ENCODE measurements around the gene FGF12.

Gene FGF12

GRCh38 chr3:192207651-192208050 lies 519.7 kb downstream of the FGF12 start:
- H3K36me3 ChIP-seq (ENCODE audit: control insufficient read depth, low read length), result no peaks in the 10 kb centered on the region
- H3K9me2 ChIP-seq (replicated peaks; ENCODE audit: control insufficient read depth, low read length), result no peaks in the 10 kb centered on the region
- TF ChIP-seq EZH2phosphoT487 (IDR thresholded peaks at IDR 0.05; ENCODE audit: borderline replicate concordance, low read length) (no peak), CTCF (IDR thresholded peaks at IDR 0.05; ENCODE audit: low read depth, low read length, poor library complexity, severe bottlenecking) (no peak)
- H3K27ac ChIP-seq (ENCODE audit: low read depth, low read length), result no peak overlapping the region
- no peaks in the 10 kb centered on the region for H3K9me3 ChIP-seq (ENCODE audit: control insufficient read depth, insufficient read depth, low read length)
- H3K79me2 ChIP-seq (ENCODE audit: control insufficient read depth, low read length), result no peaks in the 10 kb centered on the region
- no peaks in the 10 kb centered on the region for H4K20me1 ChIP-seq (ENCODE audit: control insufficient read depth, insufficient read depth, low read depth, low read length)
- H3F3A ChIP-seq (ENCODE audit: control insufficient read depth, insufficient read depth), result no peaks in the 10 kb centered on the region
- H3K4me1 ChIP-seq (ENCODE audit: control insufficient read depth, low read length), result no peaks in the 10 kb centered on the region
- H3K4me2 ChIP-seq (ENCODE audit: low read length), result no peak overlapping the region
- no peaks in the 10 kb centered on the region for H3K27me3 ChIP-seq (ENCODE audit: control insufficient read depth, low read length)
- no peak overlapping the region for H3K4me3 ChIP-seq (ENCODE audit: low read length)

DNA sequence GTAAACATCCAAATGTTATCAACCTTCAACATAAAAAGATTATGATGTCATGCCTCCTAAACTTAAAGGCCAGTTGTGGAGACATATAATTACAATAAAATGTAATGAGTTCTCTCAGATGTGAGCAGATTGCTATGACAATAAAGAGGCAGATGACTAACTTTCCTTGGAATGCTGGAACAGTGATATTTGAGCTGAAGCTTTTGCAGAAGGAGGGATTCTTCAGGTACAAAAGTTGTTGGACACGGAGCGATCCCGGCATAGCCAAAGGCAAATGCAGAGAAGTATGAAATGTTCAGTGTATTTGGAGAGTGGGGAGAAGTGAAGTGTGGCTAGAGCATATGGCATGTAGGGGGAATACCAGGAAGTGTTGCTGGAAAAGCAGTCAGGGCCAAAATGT lies 520.1 kb downstream of the FGF12 start:
- Histone ChIP-seq H4K20me1 (ENCODE audit: control insufficient read depth, insufficient read depth, low read depth, low read length) (no peaks in the 10 kb centered on the region), H3K4me3 (ENCODE audit: low read length) (no peak overlapping the region), H3K4me1 (ENCODE audit: control insufficient read depth, low read length) (no peaks in the 10 kb centered on the region), H3K27ac (ENCODE audit: low read depth, low read length) (no peak overlapping the region), H3K9me2 (replicated peaks; ENCODE audit: control insufficient read depth, low read length) (no peaks in the 10 kb centered on the region), H3K9me3 (ENCODE audit: control insufficient read depth, insufficient read depth, low read length) (no peaks in the 10 kb centered on the region), H3K4me2 (ENCODE audit: low read length) (no peak overlapping the region), H3K36me3 (ENCODE audit: control insufficient read depth, low read length) (no peaks in the 10 kb centered on the region), H3F3A (ENCODE audit: control insufficient read depth, insufficient read depth) (no peaks in the 10 kb centered on the region), H3K79me2 (ENCODE audit: control insufficient read depth, low read length) (no peaks in the 10 kb centered on the region), H3K27me3 (ENCODE audit: control insufficient read depth, low read length) (no peaks in the 10 kb centered on the region)
- TF ChIP-seq EZH2phosphoT487 (IDR thresholded peaks at IDR 0.05; ENCODE audit: borderline replicate concordance, low read length) (no peak), CTCF (IDR thresholded peaks at IDR 0.05; ENCODE audit: low read depth, low read length, poor library complexity, severe bottlenecking) (no peak)

- no peak overlapping the region for H3K4me2 ChIP-seq (ENCODE audit: low read length)
- no peaks in the 10 kb centered on the region for H3K9me2 ChIP-seq (replicated peaks; ENCODE audit: control insufficient read depth, low read length)
- TF ChIP-seq EZH2phosphoT487 (IDR thresholded peaks at IDR 0.05; ENCODE audit: borderline replicate concordance, low read length), result no peak
- no peak for TF ChIP-seq CTCF (IDR thresholded peaks at IDR 0.05; ENCODE audit: low read depth, low read length, poor library complexity, severe bottlenecking)
- H3K27me3 ChIP-seq (ENCODE audit: control insufficient read depth, low read length), result no peaks in the 10 kb centered on the region
- H3K27ac ChIP-seq (ENCODE audit: low read depth, low read length), result no peak overlapping the region
- no peaks in the 10 kb centered on the region for H3K79me2 ChIP-seq (ENCODE audit: control insufficient read depth, low read length)
- no peaks in the 10 kb centered on the region for H3F3A ChIP-seq (ENCODE audit: control insufficient read depth, insufficient read depth)
- no peaks in the 10 kb centered on the region for H3K4me1 ChIP-seq (ENCODE audit: control insufficient read depth, low read length)
- no peaks in the 10 kb centered on the region for H4K20me1 ChIP-seq (ENCODE audit: control insufficient read depth, insufficient read depth, low read depth, low read length)
- no peak overlapping the region for H3K4me3 ChIP-seq (ENCODE audit: low read length)
- no peaks in the 10 kb centered on the region for H3K9me3 ChIP-seq (ENCODE audit: control insufficient read depth, insufficient read depth, low read length)
- H3K36me3 ChIP-seq (ENCODE audit: control insufficient read depth, low read length), result no peaks in the 10 kb centered on the region
Measured at GRCh38 chr3:192194085-192194484, 533.3 kb downstream of the FGF12 start.

Data from DOHH2 (cell line).